Erythroblast (primary cell): ENCODE measurements around the gene XKR7.

ENCODE experiments used
- GATA1 ChIP-seq: IDR thresholded peaks from 2 replicates; pipeline ENCODE4 v1.6.1; 2011; ENCODE audit warnings: low read depth, mild to moderate bottlenecking, control low read depth, low read length, moderate library complexity
- POLR2A ChIP-seq: IDR thresholded peaks from 2 replicates; pipeline ENCODE4 v1.6.1; 2011; ENCODE audit warnings: mild to moderate bottlenecking, low read length

- TF ChIP-seq POLR2A (no peak), GATA1 (no peak)
These were observed 78.0 kb downstream of the XKR7 start for GRCh38 chr20:32045999-32046398.
